Measurements from ENCODE around the gene C2. TPM values are rescaled to one million over a fixed set of nuclear protein-coding genes. Genes with fewer than 3 reads are reported as not detected.

Gene C2
- total RNA-seq, 1 experiment from 2014 or later, result 0.66 TPM

DNA sequence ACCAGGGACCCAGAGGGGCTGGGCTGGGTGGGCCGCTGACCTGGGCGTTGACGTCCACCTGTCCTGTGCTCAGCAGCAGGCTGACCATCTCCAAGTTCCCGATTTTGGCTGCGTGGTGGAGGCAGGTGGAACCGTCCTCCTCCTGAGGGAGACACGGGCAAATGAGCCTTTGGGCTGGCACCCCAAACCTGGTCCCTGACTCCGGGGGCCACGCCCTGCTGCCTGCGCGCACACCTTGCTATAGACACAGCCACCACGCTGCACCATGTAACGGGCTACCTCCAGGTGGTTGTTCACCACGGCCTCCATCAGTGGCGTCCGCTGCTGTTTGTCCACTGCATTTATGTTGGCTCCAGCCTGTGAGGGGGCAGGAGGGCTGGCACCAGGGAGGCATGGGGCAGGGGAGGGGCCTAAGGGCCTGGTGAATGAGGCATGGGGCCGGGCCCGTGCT lies 41.0 kb upstream of the C2 start:
- no peak overlapping the region for H3K14ac ChIP-seq (ENCODE audit: insufficient read depth, low read length)
- H3K4me3 Mint-ChIP-seq, result no peak overlapping the region
- DNase-seq, result no peak
- H4K20me1 ChIP-seq (ENCODE audit: control insufficient read depth, insufficient read depth, insufficient read length), result no peaks in the 10 kb centered on the region
- no CpG with 5 or more reads among the region's 18 CpGs for WGBS (ENCODE audit: extremely low coverage, insufficient read length, low lambda C conversion rate)
- no peaks in the 10 kb centered on the region for H3K9me3 Mint-ChIP-seq
- no peak overlapping the region for H2AFZ ChIP-seq (ENCODE audit: low read length)
- no peak overlapping the region for H3K9ac ChIP-seq (ENCODE audit: extremely low read depth, insufficient read length, low read length)
- no peaks in the 10 kb centered on the region for H3K79me1 ChIP-seq (ENCODE audit: insufficient read depth, low read depth, low read length, poor library complexity, severe bottlenecking)
- H3K4me1 Mint-ChIP-seq, result no peaks in the 10 kb centered on the region
- no peak overlapping the region for H3K23ac ChIP-seq (ENCODE audit: insufficient read length, low read depth, low read length)
- no peaks in the 10 kb centered on the region for H3K9me3 ChIP-seq (ENCODE audit: control insufficient read depth, low read depth, low read length)
- H3K27ac Mint-ChIP-seq, result no peak overlapping the region
- no peak overlapping the region for H2BK5ac ChIP-seq (ENCODE audit: insufficient read length, low read length)
- H4K91ac ChIP-seq (ENCODE audit: insufficient read length, low read depth, low read length), result no peak overlapping the region
- H3K36me3 Mint-ChIP-seq (ENCODE audit: insufficient read depth in 1 of 3, low read depth in 3 of 3), result peaks cover 66 to 96% (median 92%) of the 10 kb centered on the region in 3 experiments; a peak in 6 of 7 replicates
- no peak overlapping the region for H2BK120ac ChIP-seq (ENCODE audit: low read depth, low read length, poor library complexity, severe bottlenecking)
- no peak overlapping the region for H3K27ac ChIP-seq (ENCODE audit: insufficient read length, low read depth, low read length)
- no peaks in the 10 kb centered on the region for H3K79me2 ChIP-seq (ENCODE audit: insufficient read depth, low read length)
- no peak overlapping the region for H4K8ac ChIP-seq (replicated peaks; ENCODE audit: insufficient read length, low read depth, low read length)
- H3T11ph ChIP-seq (ENCODE audit: low read length), result no peak overlapping the region
- no peaks in the 10 kb centered on the region for H3K27me3 Mint-ChIP-seq (ENCODE audit: low read depth)
- no peak overlapping the region for H3K56ac ChIP-seq (ENCODE audit: insufficient read length, low read depth, low read length)
- no peak for TF ChIP-seq CTCF (conservative IDR thresholded peaks at IDR 0.05)
- H3K4ac ChIP-seq (ENCODE audit: low read depth, low read length), result no peak overlapping the region
- H3K4me2 ChIP-seq (ENCODE audit: insufficient read depth, insufficient read length, low read length), result no peak overlapping the region
- no peak overlapping the region for H2BK15ac ChIP-seq (ENCODE audit: low read depth, low read length)
- H2BK20ac ChIP-seq (ENCODE audit: low read depth, low read length, poor library complexity, severe bottlenecking), result no peak overlapping the region
- H3K23me2 ChIP-seq (ENCODE audit: insufficient read length, low read depth, low read length, poor library complexity, severe bottlenecking), result no peaks in the 10 kb centered on the region
- H3K27me3 ChIP-seq (ENCODE audit: insufficient read depth, low read length), result no peaks in the 10 kb centered on the region
- no peak overlapping the region for H4K5ac ChIP-seq (ENCODE audit: insufficient read length, low read depth, low read length)
- no peak overlapping the region for H3K18ac ChIP-seq (ENCODE audit: insufficient read length, low read depth, low read length)
- H3K4me1 ChIP-seq (ENCODE audit: insufficient read depth, low read length), result no peaks in the 10 kb centered on the region
- H2BK12ac ChIP-seq (ENCODE audit: insufficient read length, low read depth, low read length), result no peak overlapping the region
- H2AK5ac ChIP-seq (ENCODE audit: insufficient read length, low read length), result no peak overlapping the region

All from H9 (cell line).